HG02884 (cell line): ENCODE results near the gene SIL1.

Experiments used
- ATAC-seq: cut with Tn5 transposase; IDR thresholded peaks from one replicate; pipeline ENCODE4 v1.9.1; 2021; ENCODE audit warnings: mild to moderate bottlenecking, moderate library complexity; ENCODE audit not compliant: unreplicated experiment

The SIL1 gene

DNA sequence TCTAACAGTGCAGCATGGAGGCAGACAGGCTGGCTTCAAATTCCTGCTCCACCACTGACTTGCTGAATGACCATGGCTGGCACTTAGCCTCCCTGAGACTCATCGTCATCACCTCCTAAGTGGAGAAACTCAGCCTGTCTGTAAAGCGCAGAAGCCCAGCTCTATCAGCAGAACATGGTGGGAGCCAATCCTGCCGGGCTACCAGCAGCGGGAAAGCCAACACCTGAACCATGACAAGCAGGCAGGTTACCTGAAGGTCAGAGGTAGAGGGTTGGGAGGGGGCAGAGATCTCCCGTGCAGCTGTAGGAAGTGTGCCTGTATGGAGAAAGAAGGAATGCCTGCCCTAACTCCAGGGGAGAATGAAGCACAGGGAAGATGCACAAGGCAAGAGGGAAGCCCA is 250.4 kb downstream of the SIL1 start:
- no peak for ATAC-seq

DNA sequence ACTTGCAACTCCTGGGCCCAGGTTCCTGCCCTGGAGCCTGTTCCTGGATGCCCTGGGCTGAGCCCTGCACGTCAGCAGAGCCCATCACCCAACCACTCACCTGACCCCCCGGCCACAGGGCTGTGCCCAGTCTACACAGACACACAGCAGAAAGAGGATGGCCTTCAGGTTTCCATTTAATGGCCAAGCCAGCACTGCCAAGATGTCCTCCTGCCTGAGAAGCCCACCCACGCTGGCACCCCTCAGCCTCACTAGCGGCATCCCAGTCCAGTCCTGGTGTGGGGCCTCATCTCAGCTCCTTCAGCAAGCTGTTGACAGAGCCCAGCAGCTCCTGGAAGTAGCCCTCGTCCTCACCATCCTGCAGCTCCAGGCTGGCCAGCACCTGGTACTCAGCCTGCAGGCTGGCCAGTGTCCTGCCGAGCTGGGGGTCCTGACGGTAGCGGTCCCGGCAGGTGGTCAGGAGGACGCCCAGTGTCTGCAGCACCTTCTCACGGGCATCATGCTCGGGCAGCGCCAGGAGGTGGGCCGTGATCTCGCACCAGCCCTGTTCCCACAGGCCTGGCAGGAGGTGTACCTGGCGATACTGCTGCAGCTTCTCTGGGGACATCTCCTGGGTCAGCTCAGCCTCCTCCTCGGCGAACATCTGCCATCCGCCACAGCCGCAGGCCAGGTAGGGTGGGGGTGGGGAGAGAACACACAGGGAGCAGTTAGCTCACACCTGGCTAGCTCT is 251.2 kb downstream of the SIL1 start:
- no peak for ATAC-seq

DNA sequence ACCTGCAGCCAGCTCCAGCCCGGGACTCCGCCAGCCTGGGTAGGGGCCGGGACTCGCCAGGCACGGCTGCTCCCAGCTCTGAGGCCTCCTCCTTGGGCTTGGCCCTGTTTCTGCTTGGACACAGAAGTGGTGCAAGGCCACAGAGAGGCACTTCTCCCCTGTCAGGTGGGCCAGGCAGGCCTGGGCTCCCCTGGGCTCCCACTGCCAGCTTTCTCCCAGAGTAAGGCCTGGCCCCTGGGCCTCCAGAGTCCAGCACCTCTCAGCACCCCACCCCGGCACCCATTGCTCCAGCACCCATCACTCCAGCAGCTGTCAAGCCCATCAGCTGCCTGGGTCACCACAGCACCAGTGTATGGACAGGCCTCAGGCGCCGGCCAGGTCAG is 251.9 kb downstream of the SIL1 start:
- no peak for ATAC-seq

DNA sequence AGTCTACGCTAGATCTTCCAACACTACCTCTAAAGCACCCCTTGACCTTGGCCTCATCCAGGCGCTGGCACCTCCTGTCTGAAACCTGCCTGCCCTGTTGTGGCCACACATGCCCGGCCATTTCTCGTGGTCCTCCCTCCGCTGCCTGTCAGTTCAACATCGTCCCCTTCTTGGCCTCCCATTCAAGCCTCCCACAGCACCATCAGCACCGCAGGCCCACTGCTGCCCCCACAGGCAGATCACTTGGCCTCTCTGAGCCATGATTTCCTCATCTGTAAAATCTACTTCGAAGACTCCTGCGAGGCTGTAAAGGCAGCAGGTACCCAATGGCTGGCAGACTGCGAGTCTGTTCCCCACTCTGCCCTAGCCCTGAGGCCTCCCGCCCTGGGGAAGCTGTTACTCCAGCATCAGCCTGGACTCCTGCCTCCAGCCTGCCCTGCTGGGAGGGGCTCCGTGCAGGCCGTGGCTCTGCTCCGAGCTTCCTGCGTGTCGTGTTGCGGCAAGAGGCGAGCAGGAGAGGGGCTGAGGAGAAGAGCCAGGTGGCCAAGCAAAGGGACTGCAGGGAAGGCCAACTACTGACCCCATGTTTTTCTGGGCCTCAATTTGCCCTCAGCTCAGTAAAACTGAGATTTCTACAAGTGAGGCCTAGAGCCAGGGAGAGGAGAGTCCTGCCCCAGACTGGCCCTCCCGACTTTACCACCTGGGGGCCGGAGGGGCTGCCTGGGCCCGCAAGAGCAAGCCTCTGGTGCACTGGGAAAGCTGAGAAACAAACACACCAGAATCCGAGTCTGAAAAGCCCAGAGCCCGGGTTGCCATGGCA is 252.5 kb downstream of the SIL1 start:
- no peak for ATAC-seq

DNA sequence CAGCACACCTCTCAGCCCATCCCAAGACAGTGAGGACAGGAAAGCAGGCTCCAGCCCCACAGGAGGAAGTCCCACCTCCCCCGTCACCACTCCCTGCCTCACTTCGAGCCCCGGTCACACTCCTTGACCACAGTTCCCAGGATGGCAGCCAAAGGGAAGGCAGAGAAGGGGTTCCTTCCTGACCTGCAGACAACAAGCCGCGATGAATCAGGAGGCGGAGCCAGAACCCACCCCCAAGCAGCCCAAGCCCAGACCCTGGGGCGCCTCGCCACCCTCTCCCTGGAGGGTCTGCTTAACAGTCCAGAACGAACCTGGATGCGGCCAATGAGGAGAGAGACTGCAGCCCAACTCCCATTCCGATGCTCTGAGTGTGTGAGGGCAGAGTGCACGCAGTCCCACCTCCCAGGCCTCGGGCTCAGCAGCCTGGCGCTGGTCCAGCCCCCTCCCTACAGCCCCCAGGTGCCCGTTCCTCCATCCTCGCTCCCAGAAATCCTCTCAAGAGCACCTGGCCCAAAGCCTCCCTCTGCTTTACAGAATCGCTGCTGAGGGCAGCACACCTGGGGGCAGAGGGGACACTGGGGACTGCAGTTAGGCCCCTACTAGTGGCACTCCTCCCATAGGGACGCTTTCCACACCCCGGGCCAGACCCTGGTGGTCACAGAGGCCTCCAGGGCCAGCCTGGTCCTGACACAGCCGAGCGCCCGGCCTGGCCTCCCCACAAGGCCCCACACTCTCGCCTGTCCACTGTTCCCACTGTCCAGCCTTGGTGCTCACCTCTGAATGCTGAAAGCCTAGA is 253.4 kb downstream of the SIL1 start:
- ATAC-seq: no peak

DNA sequence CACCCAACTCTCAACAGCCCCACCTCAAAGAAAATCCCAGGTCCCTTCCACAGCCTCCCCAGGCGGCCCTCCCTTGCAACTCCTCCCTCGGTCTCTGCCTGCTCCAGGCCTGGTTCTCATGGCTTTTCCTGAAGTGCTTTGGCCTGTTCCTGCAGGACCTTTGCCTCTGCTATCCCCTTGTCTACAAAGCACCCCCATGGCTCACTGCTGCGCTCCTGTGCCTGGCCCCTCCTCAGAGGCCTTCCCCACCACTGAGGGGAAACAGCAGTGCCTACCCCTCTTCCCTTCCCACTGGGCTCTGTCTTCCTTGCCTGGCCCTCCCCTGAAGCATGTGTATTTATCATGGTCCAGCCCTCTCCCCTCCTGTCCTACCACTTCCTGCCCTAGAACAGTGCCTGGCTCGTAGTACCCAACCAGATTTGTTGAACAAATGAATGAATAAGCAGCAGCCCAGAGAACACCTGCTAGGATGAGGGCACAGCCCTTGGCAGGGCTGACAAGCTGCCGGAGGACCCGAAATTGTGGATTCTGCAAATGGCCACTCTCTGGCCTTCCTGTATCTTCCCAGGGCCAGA is 254.5 kb downstream of the SIL1 start:
- no peak for ATAC-seq

DNA sequence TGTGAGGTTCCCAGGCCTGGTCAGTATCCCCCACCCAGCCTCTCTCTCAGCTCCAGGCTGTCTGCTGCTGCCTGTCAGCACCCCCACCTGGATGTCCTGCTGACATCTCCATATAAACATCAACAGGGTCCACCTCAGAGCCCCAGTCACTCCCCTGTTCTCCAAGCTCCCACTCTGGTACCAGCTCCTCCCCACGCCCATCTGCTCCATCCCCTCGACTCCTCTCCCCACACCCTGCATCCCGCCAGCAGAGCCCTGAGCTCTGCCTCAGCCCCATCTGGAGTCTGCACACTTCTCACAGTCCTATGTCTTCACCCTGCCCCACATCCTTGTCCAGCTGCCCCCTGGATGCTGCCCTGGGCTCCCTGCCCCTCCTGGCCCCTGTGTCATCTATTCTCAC is 255.3 kb downstream of the SIL1 start:
- ATAC-seq: no peak

DNA sequence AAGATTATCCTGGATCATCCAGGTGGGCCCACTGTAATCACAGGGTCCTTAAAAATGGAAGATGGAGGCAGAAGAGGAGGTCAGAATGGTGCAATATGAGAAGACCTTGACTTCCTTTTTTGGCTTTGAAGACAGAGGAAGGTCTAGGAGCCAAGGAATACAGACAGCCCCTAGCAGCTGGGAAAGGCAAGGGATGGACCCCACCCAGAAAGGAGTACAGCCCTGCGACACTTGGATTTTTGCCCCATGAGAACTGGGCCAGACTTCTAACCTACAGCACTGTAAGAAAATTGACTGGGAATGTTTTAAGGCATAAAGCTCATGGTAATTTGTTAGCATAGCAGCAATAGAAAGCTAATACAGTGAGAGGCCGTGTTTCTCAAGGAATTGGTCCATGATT is 256.1 kb downstream of the SIL1 start:
- no peak for ATAC-seq

DNA sequence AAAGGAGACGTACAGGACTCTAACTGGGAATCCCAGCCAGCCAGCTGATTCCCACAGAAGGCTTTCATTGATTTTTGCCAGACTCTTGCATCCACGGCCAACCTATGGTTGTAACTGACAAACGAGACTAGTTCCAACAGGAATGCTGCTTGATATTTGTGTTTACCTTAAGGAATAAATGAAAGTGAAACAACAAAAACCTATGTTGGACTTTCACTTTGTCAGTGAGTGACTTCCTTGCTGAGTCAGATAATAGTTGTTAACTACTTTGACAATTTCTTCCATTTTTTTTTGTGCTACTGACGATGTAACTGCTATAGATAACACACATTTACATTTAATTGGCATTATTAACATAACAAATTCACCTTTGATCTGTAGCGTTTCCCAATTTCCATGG is 259.6 kb downstream of the SIL1 start:
- ATAC-seq: no peak

DNA sequence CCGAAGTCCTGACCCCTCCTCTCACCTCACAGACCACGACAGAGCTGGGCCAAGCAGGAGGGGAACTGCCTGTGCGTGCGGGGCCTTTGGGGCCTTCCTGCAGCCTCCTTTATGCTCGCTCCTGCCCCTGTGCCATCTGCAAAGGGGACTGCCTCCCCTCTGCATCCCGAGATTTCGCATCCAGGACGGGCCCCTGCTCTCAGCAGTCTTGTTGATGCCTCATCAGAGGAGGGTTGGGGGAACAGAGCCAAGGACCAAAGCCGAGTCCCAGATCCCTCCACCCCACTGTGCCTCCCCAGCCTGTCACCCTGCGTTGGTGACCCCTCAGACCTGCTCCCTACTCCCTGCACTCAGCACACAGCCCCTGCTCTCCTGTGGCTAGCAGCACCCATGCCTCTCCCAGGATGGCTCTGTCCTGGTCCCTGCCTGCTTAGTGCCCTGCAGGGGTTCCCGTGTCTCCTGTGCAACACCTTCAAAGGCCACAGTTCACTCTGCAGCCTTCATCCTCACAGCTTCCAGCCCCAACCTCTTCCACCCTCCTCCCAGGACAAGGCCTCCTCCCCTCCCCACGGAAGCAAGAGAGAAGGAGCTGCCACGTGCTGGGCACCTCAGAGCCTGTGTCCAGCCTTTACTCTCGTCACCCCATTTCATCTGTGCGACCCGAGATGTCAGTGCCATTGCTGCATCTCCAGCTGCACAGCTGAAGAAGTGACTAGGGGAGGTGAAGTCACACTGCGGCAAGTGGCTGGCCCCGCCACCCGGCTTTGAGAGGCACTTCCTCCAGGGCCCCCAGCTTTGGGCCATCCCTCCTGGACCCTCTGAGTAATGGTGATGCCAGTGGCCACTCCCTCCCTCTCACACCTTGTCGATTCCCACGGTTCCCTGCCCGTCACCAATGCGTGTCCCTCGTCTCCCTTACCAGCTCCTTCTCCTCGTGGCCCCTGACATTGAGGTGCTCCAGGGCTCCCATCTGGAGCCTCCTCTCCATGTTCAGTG is 260.5 kb downstream of the SIL1 start:
- ATAC-seq: no peak

DNA sequence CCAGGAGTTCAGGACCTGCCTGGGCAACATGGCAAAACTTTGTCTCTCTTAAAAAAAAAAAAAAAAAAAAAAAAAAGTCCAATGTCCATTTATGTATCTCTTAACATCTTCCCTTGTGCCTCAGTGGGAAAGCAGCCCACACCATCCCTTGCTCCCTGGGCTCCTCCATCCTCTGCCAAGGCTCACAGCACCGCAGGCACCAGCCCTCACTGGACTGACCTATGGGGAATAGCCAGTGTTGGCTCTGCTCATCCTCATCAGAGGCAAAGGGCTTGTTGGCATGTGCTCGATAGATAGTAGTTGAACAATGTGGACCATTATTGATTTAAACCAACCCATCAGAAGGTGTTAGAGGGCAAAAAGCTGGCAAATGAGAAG is 261.2 kb downstream of the SIL1 start:
- ATAC-seq: no peak

DNA sequence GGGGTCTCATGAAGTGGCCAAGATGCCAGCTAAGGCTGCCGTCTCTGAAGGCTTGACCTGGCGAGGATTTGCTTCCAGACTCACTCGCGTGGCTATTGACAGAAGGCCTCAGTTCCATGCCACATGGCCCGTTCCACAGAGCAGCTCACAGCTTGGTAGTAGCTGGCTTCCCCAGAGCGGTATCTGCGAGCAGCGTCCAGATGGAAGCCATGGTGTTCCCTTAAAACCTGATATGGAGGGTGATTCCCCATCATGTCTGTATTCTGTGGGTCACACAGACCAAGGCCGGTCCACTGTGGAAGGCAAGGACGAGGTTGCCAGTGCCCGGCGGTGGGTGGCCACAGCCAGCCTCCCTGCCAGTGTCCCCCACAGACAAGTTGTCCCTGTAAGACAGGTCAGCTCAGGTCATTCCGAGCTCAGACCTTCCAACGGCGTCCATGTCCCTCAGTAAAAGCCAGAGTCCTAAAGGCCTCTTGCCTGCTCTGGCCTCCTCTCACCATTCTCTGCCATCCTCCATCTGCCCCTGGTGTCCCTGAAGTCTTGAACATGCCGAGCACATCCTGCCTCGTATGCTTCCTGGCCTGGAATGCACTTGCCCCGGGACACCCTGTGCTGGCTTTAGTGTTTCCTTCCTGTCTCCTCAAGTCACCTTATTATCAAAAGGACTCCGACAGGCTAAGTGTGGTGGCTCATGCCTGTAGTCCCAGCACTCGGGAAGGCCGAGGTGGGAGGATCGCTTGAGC is 261.8 kb downstream of the SIL1 start:
- ATAC-seq: no peak

DNA sequence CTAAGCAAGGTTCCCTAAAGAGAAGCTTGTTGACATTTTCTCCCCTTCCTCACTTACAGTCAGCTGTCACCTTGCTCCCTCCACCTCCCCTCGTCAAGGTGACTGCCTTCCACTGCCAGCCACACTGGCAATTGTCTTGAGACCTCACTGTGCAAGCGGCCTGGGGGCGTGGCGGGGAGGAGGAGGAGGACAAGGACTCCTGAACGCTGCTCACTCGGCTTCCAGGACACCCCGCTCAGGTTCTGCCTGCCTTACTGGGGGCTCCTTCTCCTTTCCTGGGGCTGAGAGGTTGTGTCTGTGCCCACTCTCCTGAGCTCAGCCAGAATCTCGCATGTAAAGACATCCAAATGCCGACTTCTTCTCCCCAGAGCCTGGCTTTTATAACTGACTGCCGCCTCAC is 262.7 kb downstream of the SIL1 start:
- no peak for ATAC-seq

DNA sequence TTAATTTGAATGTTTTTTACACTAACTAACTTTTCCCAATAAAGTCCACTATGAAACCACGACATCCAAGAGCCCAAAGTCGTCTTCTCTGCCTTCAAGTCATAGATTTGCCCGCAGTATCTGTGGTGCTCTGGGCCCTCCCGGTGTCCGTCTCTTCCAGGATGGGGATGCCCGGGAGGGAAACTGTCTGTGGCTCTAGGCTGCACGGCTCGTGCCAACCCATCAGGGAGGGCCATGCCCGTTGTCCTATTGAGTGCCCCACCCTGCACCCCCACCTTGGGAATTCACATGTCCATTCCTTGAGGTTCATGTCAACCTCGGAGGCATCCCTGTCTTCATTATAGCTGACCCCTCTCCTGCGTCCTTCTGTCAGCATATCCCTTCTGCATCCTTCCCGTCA is 263.2 kb downstream of the SIL1 start:
- no peak for ATAC-seq

DNA sequence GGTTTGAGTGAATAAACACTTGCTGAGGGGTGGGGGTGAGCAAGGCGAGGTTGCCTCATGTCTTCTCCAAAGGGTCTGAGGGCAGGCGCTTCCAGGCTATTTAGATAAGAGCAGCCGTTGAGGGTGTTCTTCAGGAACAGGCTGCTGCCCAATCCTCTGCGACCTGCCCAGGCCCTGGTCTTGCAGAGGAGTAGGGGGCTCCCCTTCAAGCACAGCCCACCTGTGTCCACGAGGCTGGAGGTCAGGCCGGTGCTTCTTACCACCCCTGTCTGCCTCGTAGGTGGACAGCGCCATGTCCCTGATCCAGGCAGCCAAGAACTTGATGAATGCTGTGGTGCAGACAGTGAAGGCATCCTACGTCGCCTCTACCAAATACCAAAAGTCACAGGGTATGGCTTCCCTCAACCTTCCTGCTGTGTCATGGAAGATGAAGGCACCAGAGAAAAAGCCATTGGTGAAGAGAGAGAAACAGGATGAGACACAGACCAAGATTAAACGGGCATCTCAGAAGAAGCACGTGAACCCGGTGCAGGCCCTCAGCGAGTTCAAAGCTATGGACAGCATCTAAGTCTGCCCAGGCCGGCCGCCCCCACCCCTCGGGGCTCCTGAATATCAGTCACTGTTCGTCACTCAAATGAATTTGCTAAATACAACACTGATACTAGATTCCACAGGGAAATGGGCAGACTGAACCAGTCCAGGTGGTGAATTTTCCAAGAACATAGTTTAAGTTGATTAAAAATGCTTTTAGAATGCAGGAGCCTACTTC is 264.5 kb downstream of the SIL1 start:
- no peak for ATAC-seq

DNA sequence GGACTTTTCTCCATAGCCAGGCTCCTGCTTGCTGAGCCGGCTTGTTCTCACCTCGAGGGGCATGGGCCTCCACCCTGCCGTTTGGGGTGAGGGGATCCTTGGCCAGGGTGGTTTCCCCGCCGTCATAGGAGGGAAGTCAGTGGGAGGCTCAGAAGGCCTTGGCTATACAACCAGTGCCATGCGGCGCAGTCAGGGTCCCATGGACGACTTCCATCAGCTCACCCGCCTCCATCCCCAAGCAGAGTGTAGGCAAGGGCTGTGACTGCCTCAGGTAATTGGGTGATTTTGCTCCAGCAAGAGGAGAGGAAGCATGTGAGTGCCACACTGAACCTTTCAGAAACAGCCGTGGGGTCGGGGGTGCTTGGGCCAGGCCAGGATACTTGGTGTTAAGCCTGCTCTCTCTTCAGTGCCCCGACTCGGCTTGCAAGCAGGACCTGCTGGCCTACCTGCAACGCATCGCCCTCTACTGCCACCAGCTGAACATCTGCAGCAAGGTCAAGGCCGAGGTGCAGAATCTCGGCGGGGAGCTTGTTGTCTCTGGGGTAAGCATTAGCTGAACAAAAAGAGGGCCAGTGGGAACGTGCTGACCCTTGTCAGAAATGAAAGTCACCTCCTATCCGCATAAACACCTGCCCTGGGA is 265.9 kb downstream of the SIL1 start:
- ATAC-seq: no peak

DNA sequence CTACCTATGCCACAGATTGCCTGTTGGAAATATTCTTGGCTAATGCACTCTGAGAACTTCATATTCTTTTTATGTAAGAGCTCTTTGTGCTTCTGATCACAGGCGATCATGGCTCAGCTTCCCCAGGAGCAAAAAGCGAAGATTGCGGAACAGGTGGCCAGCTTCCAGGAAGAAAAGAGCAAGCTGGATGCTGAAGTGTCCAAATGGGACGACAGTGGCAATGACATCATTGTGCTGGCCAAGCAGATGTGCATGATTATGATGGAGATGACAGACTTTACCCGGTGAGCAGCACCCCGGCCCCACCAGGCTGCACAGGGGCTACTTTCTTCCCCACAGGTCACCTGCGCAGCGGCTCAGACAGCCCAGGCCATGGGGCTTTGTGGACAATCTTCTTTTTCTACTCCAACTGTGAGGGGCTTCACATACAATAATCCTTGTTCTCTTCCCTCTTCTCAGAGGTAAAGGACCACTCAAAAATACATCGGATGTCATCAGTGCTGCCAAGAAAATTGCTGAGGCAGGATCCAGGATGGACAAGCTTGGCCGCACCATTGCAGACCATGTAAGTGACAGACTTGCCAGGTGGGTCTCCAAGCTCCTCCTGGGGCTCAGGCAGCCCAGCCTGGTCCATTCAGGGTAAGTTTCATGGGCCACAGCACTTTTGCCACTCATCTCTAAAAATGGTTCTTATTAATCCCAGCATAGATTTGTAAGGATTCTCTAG is 267.6 kb downstream of the SIL1 start:
- ATAC-seq: no peak

DNA sequence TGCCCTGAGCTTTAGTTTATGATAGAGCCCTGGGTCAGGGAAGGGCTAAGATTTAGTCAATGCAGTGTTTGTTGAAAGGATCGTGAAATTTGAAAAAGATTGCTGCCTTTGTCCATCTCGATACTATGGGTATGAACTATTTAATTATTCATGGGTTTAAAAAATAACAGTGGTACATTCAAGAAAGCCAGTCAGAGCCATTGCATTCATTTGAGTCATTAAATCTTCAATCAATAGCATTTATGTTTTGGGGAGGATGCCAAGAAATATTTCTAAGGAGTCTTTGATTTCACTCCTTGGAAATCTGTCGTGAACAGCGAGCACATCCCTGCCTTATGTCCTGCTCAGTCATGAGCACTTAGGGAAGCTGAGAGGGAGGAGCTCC is 268.6 kb downstream of the SIL1 start:
- no peak for ATAC-seq
